HEK293T (cell line): ENCODE data around the gene ACKR3.

Source experiments
- CTCF ChIA-PET: fragments of 350-600 bp; formaldehyde crosslinking; extraction: SDS; loops from one replicate; lab custom pipeline; 2021; ENCODE audit warnings: antibody characterized with exemption, inconsistent platforms; lab: Yijun Ruan, JAX
- POLR2A ChIA-PET: fragments of 350-600 bp; formaldehyde crosslinking; extraction: SDS; loops from one replicate; lab custom pipeline; 2020; ENCODE audit warnings: antibody characterized with exemption, inconsistent platforms; lab: Yijun Ruan, JAX
- DNase-seq: peaks from one replicate; pipeline ENCODE4 v3.0.0; 2012; ENCODE audit warnings: mixed read lengths; ENCODE audit errors: extremely low spot score
- ARNT ChIP-seq: fragments of 450-650 bp; IDR thresholded peaks from 2 replicates; pipeline ENCODE4 v1.6.1; 2017; ENCODE audit warnings: mild to moderate bottlenecking
- BHLHE40 ChIP-seq: fragments of 450-650 bp; IDR thresholded peaks from 2 replicates; pipeline ENCODE4 v1.6.1; 2016; ENCODE audit warnings: mild to moderate bottlenecking, moderate library complexity, borderline replicate concordance
- CTBP1 ChIP-seq: fragments of 450-650 bp; IDR thresholded peaks from 2 replicates; pipeline ENCODE4 v1.6.1; 2016; ENCODE audit warnings: borderline replicate concordance
- ELF4 ChIP-seq: fragments of 450-650 bp; IDR thresholded peaks from 2 replicates; pipeline ENCODE4 v1.6.1; 2017; ENCODE audit warnings: antibody characterized with exemption
- FOXA1 ChIP-seq: fragments of 450-650 bp; IDR thresholded peaks from 2 replicates; pipeline ENCODE4 v1.6.1; 2016; ENCODE audit warnings: mild to moderate bottlenecking
- FOXK2 ChIP-seq: fragments of 450-650 bp; IDR thresholded peaks from 2 replicates; pipeline ENCODE4 v1.6.1; 2016; ENCODE audit warnings: mild to moderate bottlenecking
- FOXM1 ChIP-seq: fragments of 450-650 bp; IDR thresholded peaks from 2 replicates; pipeline ENCODE4 v1.6.1; 2017; ENCODE audit warnings: mild to moderate bottlenecking, borderline replicate concordance
- HDGF ChIP-seq: fragments of 450-650 bp; IDR thresholded peaks from 2 replicates; pipeline ENCODE4 v1.6.1; 2017; ENCODE audit warnings: antibody characterized with exemption, borderline replicate concordance
- L3MBTL2 ChIP-seq: fragments of 450-650 bp; conservative IDR thresholded peaks from 2 replicates; pipeline ENCODE4 v1.6.1; 2016; ENCODE audit warnings: mild to moderate bottlenecking
- LEF1 ChIP-seq: fragments of 450-650 bp; IDR thresholded peaks from 2 replicates; pipeline ENCODE4 v1.6.1; 2017; ENCODE audit warnings: mild to moderate bottlenecking, borderline replicate concordance
- NFRKB ChIP-seq: fragments of 450-650 bp; IDR thresholded peaks from 2 replicates; pipeline ENCODE4 v1.6.1; 2016; ENCODE audit warnings: mild to moderate bottlenecking, moderate library complexity
- PKNOX1 ChIP-seq: fragments of 450-650 bp; IDR thresholded peaks from 2 replicates; pipeline ENCODE4 v1.6.1; 2016
- SP1 ChIP-seq: fragments of 450-650 bp; IDR thresholded peaks from 2 replicates; pipeline ENCODE4 v1.6.1; 2017
- SUZ12 ChIP-seq: fragments of 450-650 bp; IDR thresholded peaks from 2 replicates; pipeline ENCODE4 v1.6.1; 2016; ENCODE audit warnings: mild to moderate bottlenecking
- TARDBP ChIP-seq: fragments of 450-650 bp; IDR thresholded peaks from 2 replicates; pipeline ENCODE4 v1.6.1; 2016
- ZNF384 ChIP-seq: fragments of 450-650 bp; IDR thresholded peaks from 2 replicates; pipeline ENCODE4 v1.6.1; 2016

Gene ACKR3

GRCh38 chr2:236529606-236530005, 40.0 kb upstream of the ACKR3 start:
- POLR2A ChIA-PET = no interaction called here
- CTCF ChIA-PET = no interaction called here
- TF ChIP-seq L3MBTL2 (no peak), ARNT (no peak), PKNOX1 (no peak), FOXK2 (no peak), TARDBP (no peak), SP1 (no peak), ZNF384 (no peak), ELF4 (no peak), NFRKB (no peak), SUZ12 (no peak), FOXA1 (no peak), CTBP1 (no peak), FOXM1 (no peak), HDGF (no peak), BHLHE40 (no peak), LEF1 (no peak)
- no peak for DNase-seq

- ChIA-PET CTCF (no interaction called here), POLR2A (no interaction called here)
- no peak for DNase-seq
- no peak for TF ChIP-seq HDGF
- TF ChIP-seq NFRKB = no peak
- no peak for TF ChIP-seq BHLHE40
- no peak for TF ChIP-seq SUZ12
- TF ChIP-seq ELF4 = no peak
- no peak for TF ChIP-seq CTBP1
- TF ChIP-seq FOXM1 = no peak
- TF ChIP-seq FOXA1 = no peak
- TF ChIP-seq ZNF384 = no peak
- no peak for TF ChIP-seq TARDBP
- no peak for TF ChIP-seq PKNOX1
- no peak for TF ChIP-seq ARNT
- TF ChIP-seq SP1 = no peak
- TF ChIP-seq L3MBTL2 = no peak
- no peak for TF ChIP-seq LEF1
- TF ChIP-seq FOXK2 = no peak
Observed at GRCh38 chr2:236530512-236530911, 39.1 kb upstream of the ACKR3 start.

GRCh38 chr2:236531195-236531594, 38.4 kb upstream of the ACKR3 start:
- CTCF ChIA-PET = no interaction called here
- no peak for TF ChIP-seq PKNOX1
- TF ChIP-seq L3MBTL2 = no peak
- TF ChIP-seq SUZ12 = no peak
- no peak for TF ChIP-seq FOXK2
- no peak for TF ChIP-seq FOXA1
- TF ChIP-seq CTBP1 = no peak
- no peak for TF ChIP-seq LEF1
- TF ChIP-seq NFRKB = no peak
- POLR2A ChIA-PET = no interaction called here
- no peak for DNase-seq

GRCh38 chr2:236531996-236532395, 37.6 kb upstream of the ACKR3 start:
- CTCF ChIA-PET = no interaction called here
- DNase-seq = no peak
- TF ChIP-seq L3MBTL2 (no peak), ZNF384 (no peak), BHLHE40 (no peak), FOXA1 (no peak), TARDBP (no peak), SP1 (no peak), LEF1 (no peak), SUZ12 (no peak), ELF4 (no peak), CTBP1 (no peak), FOXK2 (no peak)
- POLR2A ChIA-PET = no interaction called here

GRCh38 chr2:236533343-236533742, 36.3 kb upstream of the ACKR3 start:
- no peak for DNase-seq
- ChIA-PET CTCF (no interaction called here), POLR2A (no interaction called here)
- no peak for TF ChIP-seq HDGF
- TF ChIP-seq L3MBTL2 = no peak
- TF ChIP-seq FOXA1 = no peak

GRCh38 chr2:236535024-236535423, 34.6 kb upstream of the ACKR3 start:
- TF ChIP-seq PKNOX1 (no peak), SP1 (no peak), FOXA1 (no peak), ZNF384 (no peak), ELF4 (no peak), SUZ12 (no peak), FOXM1 (no peak), TARDBP (no peak), ARNT (no peak), NFRKB (no peak), BHLHE40 (no peak), LEF1 (no peak), FOXK2 (no peak), L3MBTL2 (no peak), HDGF (no peak), CTBP1 (no peak)
- no peak for DNase-seq
- CTCF ChIA-PET = interaction anchor here (1.3 kb wide), 1 partner anchor 22 kb away, joined by 3 read pairs; no protein-coding TSS in a partner anchor
- POLR2A ChIA-PET = no interaction called here
